ENCODE data around the gene EGR1.

Gene EGR1

GRCh38 chr5:138453590-138453989 lies 11.7 kb upstream of the EGR1 start:
- DNase-seq: no peak

DNA sequence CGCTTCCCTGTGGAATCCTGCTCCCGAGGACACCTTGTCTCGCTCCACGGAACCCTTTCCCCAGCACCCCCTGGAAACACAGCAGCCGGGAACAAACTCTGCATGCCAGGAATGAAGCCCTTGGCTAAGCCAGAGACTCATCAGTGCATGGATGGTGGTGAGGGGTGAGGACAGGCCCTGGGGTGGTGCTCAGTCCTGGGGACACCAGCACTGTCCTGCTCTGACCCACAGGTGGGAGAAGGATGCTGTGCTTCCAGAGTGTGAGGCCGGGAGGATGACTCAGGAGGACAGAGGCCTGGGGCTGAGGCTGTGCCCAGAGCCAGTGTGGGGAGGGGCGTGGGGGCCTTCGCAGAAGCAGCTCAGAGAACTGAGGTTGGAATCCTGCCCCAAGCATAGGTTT lies 11.2 kb upstream of the EGR1 start:
- no peak for DNase-seq

- no peak for DNase-seq
Observed at GRCh38 chr5:138455232-138455930, 9.9 kb upstream of the EGR1 start.

- no peak for DNase-seq
Observed at GRCh38 chr5:138457531-138458275, 7.6 kb upstream of the EGR1 start.

DNA sequence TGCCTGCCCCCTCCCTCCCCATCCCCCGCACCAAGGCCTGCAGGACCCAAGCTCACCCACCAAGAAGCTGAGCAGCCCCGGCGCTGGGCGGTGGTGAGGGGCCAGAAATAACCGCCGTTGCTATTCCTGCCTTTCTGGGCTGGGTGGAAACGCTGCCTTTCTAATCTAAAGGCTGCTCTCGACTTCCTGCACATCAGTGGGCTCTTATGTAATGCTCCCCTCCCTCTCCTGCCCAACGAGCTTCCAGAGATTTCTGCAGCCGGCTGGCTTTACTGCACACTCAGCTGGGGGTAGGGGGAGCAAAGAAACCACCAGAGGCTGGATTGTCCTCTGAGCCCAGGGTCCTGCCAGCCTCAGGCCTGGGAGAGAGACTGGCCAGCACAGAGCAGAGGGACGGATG lies 6.9 kb upstream of the EGR1 start:
- no peak for DNase-seq

DNA sequence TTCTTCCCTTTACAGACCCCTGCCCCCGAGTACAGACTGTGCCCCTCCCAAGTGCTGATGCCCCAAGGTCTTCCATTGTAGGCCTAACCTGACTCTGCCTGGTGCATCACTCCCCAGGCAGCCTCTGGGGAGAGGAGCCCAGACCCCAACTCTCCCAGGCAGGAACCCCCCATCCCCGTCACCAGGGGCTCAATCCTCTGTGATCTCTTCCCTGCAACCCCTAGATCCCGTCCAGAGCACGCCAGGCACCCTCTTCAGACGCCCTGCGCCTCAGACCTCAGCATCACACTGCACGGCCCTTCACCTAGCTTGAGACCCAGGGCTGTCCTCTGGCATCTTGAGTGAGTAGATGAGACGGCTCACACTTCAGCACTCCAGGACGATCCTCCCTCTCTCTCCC lies 6.4 kb upstream of the EGR1 start:
- DNase-seq: no peak

DNA sequence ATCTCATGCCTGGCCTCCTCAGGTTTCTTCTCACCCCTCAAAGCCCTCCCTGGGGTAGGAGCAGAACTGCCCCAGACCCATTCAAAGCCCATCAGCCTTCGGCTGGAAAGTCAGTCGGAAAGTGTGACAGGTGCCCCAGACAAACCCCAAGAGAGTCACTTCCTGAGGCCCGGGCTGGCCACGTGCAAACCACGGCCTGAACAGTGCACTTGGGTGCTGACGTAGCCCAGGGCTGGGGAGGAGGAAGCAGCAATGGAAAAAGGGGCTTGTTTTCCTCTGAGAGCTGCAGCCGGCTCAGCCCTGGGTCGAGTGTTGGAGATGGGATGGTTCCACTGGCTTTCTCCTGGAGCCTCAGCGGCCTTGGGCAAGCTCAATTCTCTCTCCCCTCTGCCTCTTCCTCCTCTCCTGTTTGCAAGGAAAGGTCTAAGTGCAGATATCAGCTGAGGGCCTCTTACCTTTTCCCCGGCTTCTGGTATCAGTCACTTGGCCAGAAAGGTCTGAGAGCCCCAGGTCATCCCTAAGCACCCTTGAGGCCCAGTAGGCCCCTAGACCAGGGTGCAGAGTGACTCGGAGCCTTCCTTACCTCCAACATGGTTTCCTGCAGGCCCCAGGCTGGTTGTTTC lies 5.9 kb upstream of the EGR1 start:
- no peak for DNase-seq

DNA sequence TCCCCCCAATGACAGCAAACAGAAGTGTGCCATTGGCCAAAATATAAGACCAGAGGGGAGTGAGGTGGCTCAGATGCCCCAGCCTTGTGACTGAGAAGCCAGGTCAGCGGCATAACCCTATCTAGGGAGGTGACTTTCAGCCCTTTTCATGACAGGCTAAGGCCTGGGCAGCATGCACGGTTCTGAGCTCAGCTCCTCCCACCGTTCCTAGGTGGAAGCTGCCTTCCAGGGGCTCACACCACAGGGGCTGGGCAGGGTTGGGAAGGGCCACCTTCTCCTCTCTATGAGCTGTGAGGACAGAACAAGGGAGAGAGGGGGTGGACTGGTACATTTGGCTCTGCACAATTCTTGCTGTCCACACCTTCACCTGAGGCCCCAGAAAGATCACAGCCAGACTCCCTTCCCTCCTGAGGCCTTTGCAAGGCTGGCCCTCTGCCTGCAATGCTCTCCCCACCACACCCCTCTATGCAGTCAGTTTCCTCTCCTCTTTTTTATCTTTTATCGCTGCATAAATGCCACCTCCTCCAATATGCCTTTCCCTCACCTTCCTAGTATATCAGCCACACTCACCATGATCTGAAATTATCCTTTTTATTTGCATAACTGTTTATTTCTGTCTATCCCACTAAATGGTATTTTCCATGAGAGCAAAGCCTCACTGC lies 5.1 kb upstream of the EGR1 start:
- no peak for DNase-seq

DNA sequence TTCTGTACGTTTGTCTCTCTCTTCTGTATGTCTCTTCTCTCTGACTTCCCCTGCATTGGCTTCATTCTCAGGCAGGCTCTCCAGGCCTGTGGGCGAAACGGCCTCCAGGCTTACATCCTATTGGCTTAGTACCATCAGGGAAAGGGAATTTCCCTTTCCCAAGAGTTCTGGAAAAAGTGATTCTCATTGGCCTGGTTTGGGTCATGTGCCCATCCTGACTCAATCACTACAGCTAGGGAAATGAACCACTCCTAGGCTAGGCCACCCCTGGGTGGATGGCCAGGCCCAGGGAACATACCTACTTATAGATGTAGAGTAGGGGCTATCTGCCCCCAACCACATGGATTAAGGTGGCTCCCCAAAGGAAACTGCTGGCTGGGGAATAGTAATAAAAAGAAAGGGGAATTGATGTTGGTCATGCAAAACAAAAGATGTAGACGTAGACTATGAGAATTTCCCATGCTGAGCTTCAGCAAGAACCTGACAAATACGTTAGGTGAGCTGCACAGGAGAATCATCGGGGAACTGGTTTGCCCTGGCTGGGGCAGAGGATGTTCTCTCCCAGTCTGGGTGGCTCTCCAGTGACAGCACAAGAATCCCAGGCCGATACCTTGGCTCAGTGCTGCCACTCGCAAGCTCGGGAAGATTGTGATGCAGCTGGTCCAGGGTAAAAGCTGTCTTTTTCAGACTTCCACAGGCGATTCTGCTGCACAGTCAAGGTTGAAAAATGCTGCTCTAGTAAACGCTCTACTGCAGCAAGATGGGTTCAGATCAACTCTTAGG lies 3.7 kb upstream of the EGR1 start:
- DNase-seq: no peak

DNA sequence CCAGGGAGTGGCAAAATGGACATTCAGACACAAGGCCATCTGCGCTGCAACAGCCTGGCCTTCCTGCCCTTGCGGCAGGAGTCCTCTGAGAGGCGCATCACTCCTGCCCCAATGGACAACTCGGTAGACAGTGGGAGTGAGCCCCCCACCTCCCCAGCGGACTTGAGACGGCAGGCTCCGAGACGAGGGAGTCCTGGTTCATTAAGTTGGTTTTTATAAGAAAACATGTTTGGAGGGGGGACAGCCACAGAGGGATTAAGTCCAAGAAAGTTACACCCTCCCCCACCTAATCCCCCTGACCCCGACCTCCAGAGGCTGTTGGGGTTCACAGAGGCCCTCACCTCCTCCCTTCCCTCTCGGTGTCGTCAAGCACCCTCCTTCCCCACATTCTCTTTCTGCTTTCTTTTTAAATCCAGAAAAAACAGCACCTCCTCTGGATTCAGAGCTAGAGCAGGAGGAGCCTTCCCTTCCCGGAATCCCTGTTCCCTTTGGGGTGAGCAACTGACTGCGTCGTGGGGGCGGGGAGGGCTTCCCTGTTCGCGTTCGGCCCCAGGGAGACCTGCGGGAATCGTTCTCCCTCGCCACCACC lies 1.8 kb upstream of the EGR1 start:
- DNase-seq: no peak

DNA sequence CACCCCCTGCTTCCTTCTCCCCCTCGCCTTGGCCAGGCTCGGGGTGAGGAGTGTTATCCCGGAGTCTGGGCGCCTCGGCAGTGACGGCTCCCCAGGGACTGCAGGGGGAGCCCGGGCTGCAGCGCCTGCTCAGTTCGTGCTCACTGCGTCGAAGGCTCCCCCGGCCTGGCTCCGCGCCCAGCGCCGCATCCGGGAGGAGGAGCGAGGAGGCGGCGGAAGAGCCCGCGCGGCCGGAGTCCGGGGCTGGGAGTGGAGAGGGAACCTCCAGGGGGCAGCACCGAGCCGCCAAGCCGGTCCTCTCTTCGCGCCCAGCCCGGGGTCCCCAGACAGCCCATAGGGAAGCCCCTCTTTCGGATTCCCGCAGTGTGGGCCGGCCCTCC lies 1.3 kb upstream of the EGR1 start:
- peak; percentile 33 for DNase-seq

DNA sequence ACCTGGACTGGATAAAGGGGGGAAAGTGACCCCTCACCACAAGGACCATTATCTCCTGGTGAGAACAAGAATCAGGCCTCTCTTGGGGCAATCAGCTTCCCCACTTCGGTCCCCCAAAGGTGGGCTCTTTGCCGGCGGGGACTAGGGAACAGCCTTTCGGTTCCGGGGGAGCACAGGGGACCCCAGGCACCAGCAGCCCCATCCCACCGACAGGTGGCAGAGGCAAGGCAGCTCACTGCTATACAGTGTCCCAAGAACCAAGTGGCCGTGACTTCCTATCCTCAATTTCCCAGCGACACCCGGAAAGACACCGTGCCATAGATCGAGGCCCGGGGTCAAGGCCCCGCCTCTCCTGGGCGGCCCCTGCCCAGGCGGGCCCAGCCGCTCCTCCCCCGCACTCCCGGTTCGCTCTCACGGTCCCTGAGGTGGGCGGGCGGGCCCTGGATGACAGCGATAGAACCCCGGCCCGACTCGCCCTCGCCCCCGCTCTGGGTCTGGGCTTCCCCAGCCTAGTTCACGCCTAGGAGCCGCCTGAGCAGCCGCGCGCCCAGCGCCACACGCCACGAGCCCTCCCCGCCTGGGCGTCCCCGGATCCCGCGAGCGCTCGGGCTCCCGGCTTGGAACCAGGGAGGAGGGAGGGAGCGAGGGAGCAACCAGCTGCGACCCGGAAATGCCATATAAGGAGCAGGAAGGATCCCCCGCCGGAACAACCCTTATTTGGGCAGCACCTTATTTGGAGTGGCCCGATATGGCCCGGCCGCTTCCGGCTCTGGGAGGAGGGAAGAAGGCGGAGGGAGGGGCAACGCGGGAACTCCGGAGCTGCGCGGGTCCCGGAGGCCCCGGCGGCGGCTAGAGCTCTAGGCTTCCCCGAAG lies 655 bp upstream of the EGR1 start:
- DNase-seq: peak; percentile 45

GRCh38 chr5:138466125-138466899 lies 1.0 kb downstream of the EGR1 start:
- no peak for DNase-seq

GRCh38 chr5:138466900-138467710 lies 1.8 kb downstream of the EGR1 start:
- no peak for DNase-seq

- no peak for DNase-seq
Observed at GRCh38 chr5:138467711-138468132, 2.4 kb downstream of the EGR1 start.

DNA sequence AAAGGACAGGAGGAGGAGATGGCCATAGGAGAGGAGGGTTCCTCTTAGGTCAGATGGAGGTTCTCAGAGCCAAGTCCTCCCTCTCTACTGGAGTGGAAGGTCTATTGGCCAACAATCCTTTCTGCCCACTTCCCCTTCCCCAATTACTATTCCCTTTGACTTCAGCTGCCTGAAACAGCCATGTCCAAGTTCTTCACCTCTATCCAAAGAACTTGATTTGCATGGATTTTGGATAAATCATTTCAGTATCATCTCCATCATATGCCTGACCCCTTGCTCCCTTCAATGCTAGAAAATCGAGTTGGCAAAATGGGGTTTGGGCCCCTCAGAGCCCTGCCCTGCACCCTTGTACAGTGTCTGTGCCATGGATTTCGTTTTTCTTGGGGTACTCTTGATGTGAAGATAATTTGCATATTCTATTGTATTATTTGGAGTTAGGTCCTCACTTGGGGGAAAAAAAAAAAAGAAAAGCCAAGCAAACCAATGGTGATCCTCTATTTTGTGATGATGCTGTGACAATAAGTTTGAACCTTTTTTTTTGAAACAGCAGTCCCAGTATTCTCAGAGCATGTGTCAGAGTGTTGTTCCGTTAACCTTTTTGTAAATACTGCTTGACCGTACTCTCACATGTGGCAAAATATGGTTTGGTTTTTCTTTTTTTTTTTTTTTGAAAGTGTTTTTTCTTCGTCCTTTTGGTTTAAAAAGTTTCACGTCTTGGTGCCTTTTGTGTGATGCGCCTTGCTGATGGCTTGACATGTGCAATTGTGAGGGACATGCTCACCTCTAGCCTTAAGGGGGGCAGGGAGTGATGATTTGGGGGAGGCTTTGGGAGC lies 3.1 kb downstream of the EGR1 start:
- no peak for DNase-seq

DNA sequence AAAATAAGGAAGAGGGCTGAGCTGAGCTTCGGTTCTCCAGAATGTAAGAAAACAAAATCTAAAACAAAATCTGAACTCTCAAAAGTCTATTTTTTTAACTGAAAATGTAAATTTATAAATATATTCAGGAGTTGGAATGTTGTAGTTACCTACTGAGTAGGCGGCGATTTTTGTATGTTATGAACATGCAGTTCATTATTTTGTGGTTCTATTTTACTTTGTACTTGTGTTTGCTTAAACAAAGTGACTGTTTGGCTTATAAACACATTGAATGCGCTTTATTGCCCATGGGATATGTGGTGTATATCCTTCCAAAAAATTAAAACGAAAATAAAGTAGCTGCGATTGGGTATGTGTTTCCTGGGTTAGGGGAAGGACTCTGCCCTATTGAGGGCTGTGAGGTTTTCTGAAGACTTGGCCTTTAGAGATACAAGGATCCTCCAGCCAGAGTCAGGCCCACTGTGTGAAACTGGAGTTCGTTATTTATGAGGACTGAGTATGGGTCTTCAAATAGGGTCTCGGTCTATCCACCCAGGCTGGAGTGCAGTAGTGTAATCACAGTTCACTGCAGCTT lies 3.8 kb downstream of the EGR1 start:
- DNase-seq: no peak

DNA sequence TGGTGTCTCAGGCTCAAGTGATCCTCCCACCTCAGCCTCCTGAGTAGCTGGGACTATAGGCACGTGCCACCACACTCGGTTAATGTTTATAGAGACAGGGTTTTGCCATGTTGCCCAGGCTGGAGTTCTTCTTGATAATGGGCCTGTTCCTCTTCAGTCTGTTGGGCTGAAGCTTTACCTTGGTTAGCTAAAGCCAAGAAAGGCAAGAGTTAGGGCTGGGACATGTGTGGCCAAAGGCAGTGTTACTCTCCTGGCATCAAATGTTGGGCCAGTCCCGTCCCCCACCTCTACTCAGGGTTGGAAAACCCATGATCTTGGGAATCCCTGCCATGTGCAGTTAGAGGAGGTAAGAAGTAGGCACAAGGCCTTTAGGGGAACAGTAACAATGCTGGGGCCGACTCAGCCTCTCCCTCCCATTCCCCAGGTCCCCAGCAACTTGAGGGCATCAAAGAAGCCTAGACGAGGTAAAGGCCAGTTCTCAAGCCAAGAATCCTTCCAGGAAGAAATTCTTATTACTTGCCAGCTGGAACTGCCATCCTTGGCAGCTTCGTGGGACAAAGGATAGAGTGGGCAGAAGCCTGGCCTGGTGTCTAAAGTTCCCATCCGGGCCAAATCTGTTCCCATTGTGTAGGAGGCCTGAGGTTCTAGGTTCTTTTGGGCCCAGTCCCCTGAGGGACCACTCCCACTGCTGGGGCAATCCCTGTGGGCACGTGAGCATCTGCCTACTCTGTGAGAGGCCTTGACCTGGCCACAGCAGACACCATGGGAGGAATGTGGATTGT lies 4.5 kb downstream of the EGR1 start:
- DNase-seq: no peak
